HCT116 (cell line): ENCODE data around the gene FGFRL1. TPM values are rescaled to one million over a fixed set of nuclear protein-coding genes. Genes with fewer than 3 reads are reported as not detected.

ENCODE experiments used
- ATAC-seq: fragments of 200-7000 bp; cut with Tn5 transposase; 2 replicates; pipeline ENCODE4 v1.9.1; 2020; ENCODE audit warnings: mild to moderate bottlenecking, moderate library complexity
- BruUV-seq: library from RNA; stranded (reverse); fragments of 400-500 nt; replicated peaks from 2 replicates; lab custom pipeline; 2021; lab: Mats Ljungman, UMichigan
- CTCF ChIA-PET: fragments of 300-600 bp; sonication (Branson Sonifier 250); formaldehyde crosslinking; loops from one replicate; lab custom pipeline; 2021; ENCODE audit warnings: antibody characterized with exemption; lab: Charles Lee
- POLR2A ChIA-PET: fragments of 300-600, 350-600 bp; sonication (Branson Sonifier 250); formaldehyde crosslinking; loops from one replicate; lab custom pipeline; 2021; ENCODE audit warnings: antibody characterized with exemption; lab: Charles Lee
- RAD21 ChIA-PET, 2 experiments: fragments of 300-600 bp; sonication (Branson Sonifier 250); formaldehyde crosslinking; loops; one replicate each; lab custom pipeline; 2023; ENCODE audit warnings: low total read pairs in 2 of 2; ENCODE audit not compliant: uncharacterized antibody in 2 of 2, unreplicated experiment in 2 of 2, low non-redundant PET in 1 of 2; lab: Charles Lee
- DNase-seq: peaks from one replicate; pipeline ENCODE4 v3.0.0-alpha.2; 2010; ENCODE audit warnings: low read depth, low spot score
- H2AFZ ChIP-seq: fragments of 200-600 bp; shearing (Covaris generic), sonication (generic); 2 replicates; pipeline ENCODE4 v1.6.1; 2017; ENCODE audit warnings: low read depth, mixed run types, mixed read lengths, antibody characterized with exemption, low read length; ENCODE audit not compliant: poor library complexity, severe bottlenecking
- H3K27ac ChIP-seq: 2 replicates; pipeline ENCODE4 v1.5.1; 2012; ENCODE audit warnings: low read depth, low read length
- H3K27me3 ChIP-seq: fragments of 200-600 bp; sonication (generic); 2 replicates; pipeline ENCODE4 v1.6.1; 2016; ENCODE audit warnings: mixed run types, low read length, mixed read lengths; ENCODE audit not compliant: insufficient read depth
- H3K36me3 ChIP-seq, 2 experiments: fragments of 200-500 bp in 1 of 2; fragments of 200-600 bp in 1 of 2; sonication (Bioruptor generic) in 1 of 2; sonication (generic) in 1 of 2; 2 replicates each; pipeline versions ENCODE4 v1.5.1 to v1.6.1; 2014 to 2016; ENCODE audit warnings: low read length in 2 of 2, inconsistent platforms in 1 of 2, mixed read lengths in 1 of 2, mixed run types in 1 of 2; ENCODE audit not compliant: insufficient read depth in 2 of 2, control insufficient read depth in 1 of 2
- H3K4me1 ChIP-seq, 2 experiments: fragments of 200-600 bp in 1 of 2; sonication (generic) in 1 of 2; 2 replicates each; pipeline versions ENCODE4 v1.5.1 to v1.6.1; 2012 to 2017; ENCODE audit warnings: low read length in 2 of 2, inconsistent platforms in 1 of 2, mild to moderate bottlenecking in 1 of 2, mixed read lengths in 1 of 2, mixed run types in 1 of 2, moderate library complexity in 1 of 2; ENCODE audit not compliant: insufficient read depth in 2 of 2, control insufficient read depth in 1 of 2
- H3K4me2 ChIP-seq: fragments of 200-600 bp; sonication (generic); 2 replicates; pipeline ENCODE4 v1.6.1; 2017; ENCODE audit warnings: mixed run types, low read length, mixed read lengths
- H3K4me3 ChIP-seq, 2 experiments: fragments of 200-600 bp in 1 of 2; sonication (generic) in 1 of 2; replicated peaks in 1 of 2; 2 replicates each; pipeline ENCODE4 v1.5.1; 2011 to 2016; ENCODE audit warnings: low read length in 2 of 2, control low read depth in 1 of 2, low read depth in 1 of 2, mild to moderate bottlenecking in 1 of 2, mixed read lengths in 1 of 2, mixed run types in 1 of 2
- H3K79me2 ChIP-seq: fragments of 200-600 bp; sonication (generic); 2 replicates; pipeline ENCODE4 v1.6.1; 2017; ENCODE audit warnings: mild to moderate bottlenecking, mixed run types, low read length, moderate library complexity, mixed read lengths; ENCODE audit not compliant: insufficient read depth
- H3K9ac ChIP-seq: fragments of 200-600 bp; sonication (generic); 2 replicates; pipeline ENCODE4 v1.6.1; 2016; ENCODE audit warnings: low read length, mixed read lengths
- H3K9me2 ChIP-seq: fragments of 200-600 bp; sonication (generic), shearing (Covaris generic); 2 replicates; pipeline ENCODE4 v1.6.1; 2017; ENCODE audit warnings: mixed run types, mild to moderate bottlenecking, moderate library complexity; ENCODE audit not compliant: insufficient read depth
- H3K9me3 ChIP-seq, 2 experiments: fragments of 200-500 bp in 1 of 2; fragments of 200-600 bp in 1 of 2; sonication (Bioruptor generic) in 1 of 2; sonication (generic) in 1 of 2; 2 replicates each; pipeline ENCODE4 v1.6.1; 2014 to 2017; ENCODE audit warnings: low read length in 2 of 2, mixed read lengths in 2 of 2, inconsistent platforms in 1 of 2, low read depth in 1 of 2, mild to moderate bottlenecking in 1 of 2, mixed run types in 1 of 2, moderate library complexity in 1 of 2; ENCODE audit not compliant: control insufficient read depth in 1 of 2, insufficient read depth in 1 of 2
- H4K20me1 ChIP-seq: fragments of 200-600 bp; sonication (generic), shearing (Covaris generic); 2 replicates; pipeline ENCODE4 v1.6.1; 2017; ENCODE audit warnings: mixed run types, mild to moderate bottlenecking, moderate library complexity; ENCODE audit not compliant: insufficient read depth
- ATF3 ChIP-seq: IDR thresholded peaks from 2 replicates; pipeline ENCODE4 v1.6.1; 2012
- CBX3 ChIP-seq: IDR thresholded peaks from 2 replicates; pipeline ENCODE4 v1.6.1; 2012; ENCODE audit warnings: low read depth
- CTCF ChIP-seq, 3 experiments: fragments of 200-600 bp in 1 of 3; sonication (generic) in 1 of 3; IDR thresholded peaks in 2 of 3; conservative IDR thresholded peaks in 1 of 3; 2 replicates each; pipeline ENCODE4 v1.5.1; 2012 to 2017; ENCODE audit warnings: low read depth in 2 of 3, low read length in 2 of 3, antibody characterized with exemption in 1 of 3, borderline replicate concordance in 1 of 3, control low read depth in 1 of 3, mild to moderate bottlenecking in 1 of 3, mixed read lengths in 1 of 3, mixed run types in 1 of 3, moderate library complexity in 1 of 3; ENCODE audit not compliant: insufficient read depth in 1 of 3
- EGR1 ChIP-seq: IDR thresholded peaks from 2 replicates; pipeline ENCODE4 v1.6.1; 2012; ENCODE audit warnings: low read depth
- ELF1 ChIP-seq: IDR thresholded peaks from 2 replicates; pipeline ENCODE4 v1.6.1; 2012; ENCODE audit warnings: low read depth, borderline replicate concordance
- EZH2 ChIP-seq: fragments of 200-600 bp; sonication (generic); IDR thresholded peaks from 2 replicates; pipeline ENCODE4 v1.6.1; 2017; ENCODE audit warnings: antibody characterized with exemption, mixed run types
- MAX ChIP-seq: IDR thresholded peaks from 2 replicates; pipeline ENCODE4 v1.6.1; 2012
- REST ChIP-seq: IDR thresholded peaks from 2 replicates; pipeline ENCODE4 v1.6.1; 2012; ENCODE audit warnings: low read depth
- SIN3A ChIP-seq: IDR thresholded peaks from 2 replicates; pipeline ENCODE4 v1.6.1; 2012; ENCODE audit warnings: low read depth
- SRF ChIP-seq: IDR thresholded peaks from 2 replicates; pipeline ENCODE4 v1.6.1; 2012; ENCODE audit warnings: low read depth
- YY1 ChIP-seq: IDR thresholded peaks from 2 replicates; pipeline ENCODE4 v1.6.1; 2011; ENCODE audit warnings: low read length, low read depth, moderate library complexity, mild to moderate bottlenecking; ENCODE audit not compliant: insufficient replicate concordance; ENCODE audit errors: extremely low read depth
- ZFX ChIP-seq: fragments of 450-650 bp; IDR thresholded peaks from 2 replicates; pipeline ENCODE4 v1.6.1; 2017
- intact Hi-C: fragments of 100-400 bp; cut with micrococcal nuclease; formaldehyde crosslinking; loops from 2 replicates; pipeline ENCODE4 v1.10.0; 2022
- total RNA-seq: library from RNA; stranded (reverse); gene quantifications from one replicate; pipeline ENCODE4 v1.2.1, GENCODE V29; 2021; ENCODE audit not compliant: unreplicated experiment

The FGFRL1 gene
- total RNA-seq, 1 experiment from 2014 or later: 91.1 TPM

GRCh38 chr4:986428-986878, 25.0 kb upstream of the FGFRL1 start:
- ChIA-PET CTCF (interaction anchor here (1.0 to 1.3 kb wide), 4 partner anchors 24 to 244 kb away, joined by 3 to 7 read pairs (median 3); partner anchors contain the start of genes FGFRL1, GAK and TMEM175), RAD21 (interaction anchor here (1.0 kb wide), 3 partner anchors 23 to 244 kb away, joined by 3 to 4 read pairs (median 4); no protein-coding TSS in a partner anchor), POLR2A (no interaction called here)
- H3K4me2 ChIP-seq: peak overlapping the region; percentile 96
- no peaks in the 10 kb centered on the region for H3K27me3 ChIP-seq
- ATAC-seq (peak; percentile 0), DNase-seq (no peak)
- H3K36me3 ChIP-seq: no peaks in the 10 kb centered on the region
- H3K4me1 ChIP-seq: peaks cover 10 to 37% of the 10 kb centered on the region in 2 experiments
- H3K79me2 ChIP-seq: no peaks in the 10 kb centered on the region
- peak overlapping the region; percentile 70 for H3K9ac ChIP-seq
- H3K27ac ChIP-seq: peak overlapping the region; percentile 88
- no peaks in the 10 kb centered on the region for H4K20me1 ChIP-seq
- TF ChIP-seq EGR1 (no peak), ZFX (no peak), ATF3 (no peak), MAX (no peak), SRF (no peak), EZH2 (no peak), CBX3 (no peak), SIN3A (no peak), REST (no peak), CTCF (IDR thresholded peaks at IDR 0.05 in 2 of 3, conservative IDR thresholded peaks at IDR 0.05 in 1 of 3; ENCODE audit: borderline replicate concordance in 1 of 3, insufficient read depth in 1 of 3, low read depth in 2 of 3, low read length in 2 of 3) (no peak), ELF1 (no peak), YY1 (no peak)
- peak overlapping the region; percentile 67 to 71 for H3K4me3 ChIP-seq
- intact Hi-C loops: loop anchor here (2.0 to 10.0 kb wide), 3 partner anchors 14 to 382 kb away; partner anchors contain the start of gene DGKQ
- TSS peak; percentile 72 for BruUV-seq
- no peaks in the 10 kb centered on the region for H3K9me3 ChIP-seq
- peak overlapping the region; percentile 56 for H2AFZ ChIP-seq
- no peaks in the 10 kb centered on the region for H3K9me2 ChIP-seq
